Measurements from ENCODE around the gene CD99.

Gene CD99

DNA sequence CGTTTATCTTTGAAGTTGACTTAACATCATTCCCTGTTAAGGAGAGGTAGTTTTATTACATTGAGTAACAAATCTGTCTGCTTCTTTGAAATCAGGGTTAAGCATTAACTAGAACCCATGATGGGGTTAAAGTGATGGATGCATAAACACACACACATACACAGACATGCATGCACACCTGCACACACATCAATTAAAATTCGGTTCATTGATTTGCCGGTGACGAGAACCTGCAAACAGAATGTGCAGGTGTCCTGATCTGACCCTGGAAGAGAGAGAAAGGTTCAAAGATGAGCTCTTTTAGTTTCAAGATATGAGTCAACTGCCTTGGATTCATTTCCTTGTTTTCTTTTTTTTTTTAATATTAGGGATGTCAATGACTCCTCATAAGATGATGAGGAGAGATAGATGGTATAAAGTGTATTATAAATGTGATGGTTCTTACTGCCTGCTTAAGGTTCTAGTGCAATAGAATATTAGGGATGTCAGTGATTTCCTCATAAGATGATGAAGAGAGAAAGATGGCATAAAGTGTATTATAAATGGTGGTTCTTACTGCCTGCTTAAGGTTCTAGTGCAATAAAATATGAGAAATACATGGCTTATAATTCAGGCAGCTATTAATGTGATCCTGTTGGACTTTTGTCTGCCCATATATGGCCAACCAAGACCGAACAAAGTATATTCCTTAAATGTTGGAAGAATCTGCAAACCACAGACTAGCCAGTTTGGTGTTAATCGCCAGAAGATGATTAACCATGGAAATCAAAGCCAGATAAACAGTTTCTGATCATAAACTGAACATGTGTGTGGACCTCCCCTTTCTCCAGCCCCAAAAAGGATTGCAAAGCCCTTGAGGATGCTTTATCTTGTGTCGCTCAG, 14.1 kb upstream of the CD99 start:
- no peak for DNase-seq

DNA sequence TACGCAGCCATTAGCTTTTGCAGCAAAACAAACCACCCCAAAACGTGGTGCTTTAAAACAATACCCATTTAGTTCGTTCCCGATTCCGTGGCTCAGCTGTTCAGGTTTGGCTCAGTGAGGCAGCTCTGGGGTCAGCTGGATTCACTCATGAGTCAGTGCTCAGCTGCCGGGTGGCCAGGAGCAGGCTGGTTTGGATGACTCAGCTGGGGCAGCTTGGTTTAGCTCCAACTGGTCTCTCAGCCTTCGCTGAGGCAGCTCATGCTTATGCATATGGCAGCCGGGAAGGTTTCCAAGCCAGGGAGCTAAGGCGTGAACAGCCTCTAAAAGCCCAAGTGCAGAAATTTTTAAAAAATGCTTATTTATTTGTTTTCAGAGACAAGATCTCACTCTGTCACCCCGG, 13.3 kb upstream of the CD99 start:
- DNase-seq, result no peak

DNA sequence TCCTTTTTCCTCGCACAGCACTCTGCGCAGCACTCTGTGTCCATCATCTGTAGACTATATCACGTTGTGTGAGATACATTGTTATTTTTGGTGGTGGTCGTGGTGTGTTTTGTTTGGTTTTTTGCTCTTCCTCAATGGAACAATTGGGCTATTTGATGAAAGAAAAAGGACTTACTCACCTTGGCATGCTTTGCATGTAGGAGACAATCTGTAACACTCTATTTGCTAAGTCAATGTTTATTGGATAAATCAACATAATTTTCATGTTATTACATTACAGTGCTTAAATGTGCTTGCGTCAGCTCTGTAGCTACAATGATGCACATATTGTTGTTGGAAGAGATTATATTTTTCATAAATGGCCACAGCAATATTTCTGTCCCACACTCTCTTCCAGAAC, 12.5 kb upstream of the CD99 start:
- DNase-seq, result no peak

GRCh38 chrX:2679534-2680485, 11.3 kb upstream of the CD99 start:
- DNase-seq, result no peak

GRCh38 chrX:2680486-2681348, 10.4 kb upstream of the CD99 start:
- DNase-seq, result no peak

DNA sequence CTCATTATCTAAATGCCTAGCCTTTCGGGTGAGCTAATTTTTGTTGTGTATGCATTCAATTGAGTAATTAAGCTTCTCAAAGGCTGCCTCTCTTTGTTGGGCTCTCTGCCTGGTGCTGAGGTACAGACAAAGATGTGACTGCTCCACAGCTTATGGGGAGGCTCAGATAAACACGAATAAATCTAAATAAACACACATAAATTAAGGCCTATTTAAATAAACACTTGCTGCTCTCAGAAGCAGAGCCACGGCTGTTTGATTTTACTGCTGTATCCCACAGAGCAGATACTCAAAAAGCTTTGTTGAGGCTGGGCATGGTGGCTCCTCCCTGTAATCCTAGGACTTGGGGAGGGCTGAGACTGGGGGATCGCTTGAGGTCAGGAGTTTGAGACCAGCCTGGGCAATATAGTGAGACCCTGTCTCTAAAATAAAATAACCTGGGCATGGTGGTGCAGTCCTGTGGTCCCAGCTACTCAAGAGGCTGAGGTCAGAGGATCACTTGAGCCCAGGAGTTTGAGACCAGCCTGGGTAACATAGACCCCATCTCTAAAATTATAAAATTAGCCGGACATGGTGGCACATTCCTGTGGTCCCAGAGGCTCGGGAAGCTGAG, 8.4 kb upstream of the CD99 start:
- DNase-seq, result no peak

DNA sequence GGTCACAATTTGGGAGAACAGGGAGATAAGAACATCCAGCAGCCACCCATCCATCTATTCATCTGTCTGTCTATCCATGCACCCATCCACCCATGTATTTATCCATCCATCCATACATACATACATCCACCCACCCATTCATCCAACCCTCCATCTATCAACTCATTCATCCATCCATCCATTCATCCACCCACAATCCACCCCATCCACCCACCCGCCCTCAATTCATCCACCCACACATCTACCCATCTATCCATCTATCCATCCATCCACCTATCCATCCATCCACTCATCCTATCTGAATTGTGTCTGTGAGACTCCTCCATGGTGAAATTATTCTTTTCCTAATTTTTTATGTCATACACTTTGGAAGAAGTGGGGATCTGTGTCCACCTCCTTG, 6.8 kb upstream of the CD99 start:
- DNase-seq, result no peak

- DNase-seq, result no peak
Measured at GRCh38 chrX:2685886-2686285, 5.2 kb upstream of the CD99 start.

GRCh38 chrX:2689773-2690666, 1.1 kb upstream of the CD99 start:
- no peak for DNase-seq

DNA sequence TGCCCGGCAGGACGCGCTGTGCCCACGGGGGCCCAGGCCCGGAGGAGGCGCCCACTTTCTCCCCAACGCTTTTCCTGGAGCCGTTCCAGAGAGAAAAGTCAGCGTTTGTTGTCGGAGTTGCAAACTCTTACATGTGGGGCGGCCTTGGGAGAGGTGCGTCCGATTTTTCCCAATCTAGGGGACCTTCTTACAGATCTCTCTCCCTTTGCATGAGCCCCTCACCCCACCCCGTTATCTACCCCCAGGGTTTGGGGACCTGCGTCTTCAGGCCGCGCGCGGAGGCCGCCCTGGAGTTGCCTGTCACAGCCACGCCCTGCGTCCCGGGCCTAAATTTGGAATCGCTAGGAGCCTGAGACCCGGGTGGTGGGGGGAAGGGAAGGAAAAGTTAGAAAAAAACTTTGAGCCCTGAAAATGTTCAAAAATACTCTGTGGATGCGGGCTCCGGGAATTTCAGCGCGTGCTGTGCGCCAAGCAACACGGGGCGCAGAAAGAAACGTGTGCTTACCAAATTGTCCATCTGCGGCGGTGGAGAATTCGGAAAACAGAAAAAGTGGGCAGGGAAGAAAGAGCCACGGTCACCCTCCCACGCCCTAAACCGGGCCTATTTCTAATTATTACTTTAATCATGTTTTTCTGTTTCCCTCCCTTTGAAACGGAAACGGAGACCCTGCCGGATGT, 587 bp downstream of the CD99 start:
- DNase-seq, result no peak

GRCh38 chrX:2692221-2693112, 1.4 kb downstream of the CD99 start:
- DNase-seq, result peak; percentile 50

GRCh38 chrX:2693113-2694002, 2.3 kb downstream of the CD99 start:
- DNase-seq, result peak; percentile 51

DNA sequence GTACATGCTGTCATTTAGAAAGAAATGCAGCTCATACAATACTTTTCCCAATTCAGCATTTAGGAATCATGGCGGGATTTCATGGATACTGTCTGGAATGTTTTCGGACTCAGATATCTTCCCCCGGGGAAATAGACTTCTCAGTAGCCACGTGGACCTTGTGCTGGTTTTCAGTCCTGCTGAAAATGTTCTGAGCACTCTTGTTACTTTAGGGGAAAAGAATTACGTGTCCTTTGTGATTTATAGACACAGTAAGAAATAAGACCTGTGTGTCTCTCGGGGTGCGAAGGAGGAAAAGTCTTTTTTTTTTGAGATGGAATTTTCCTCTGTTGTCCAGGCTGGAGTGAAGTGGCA, 3.8 kb downstream of the CD99 start:
- no peak for DNase-seq

DNA sequence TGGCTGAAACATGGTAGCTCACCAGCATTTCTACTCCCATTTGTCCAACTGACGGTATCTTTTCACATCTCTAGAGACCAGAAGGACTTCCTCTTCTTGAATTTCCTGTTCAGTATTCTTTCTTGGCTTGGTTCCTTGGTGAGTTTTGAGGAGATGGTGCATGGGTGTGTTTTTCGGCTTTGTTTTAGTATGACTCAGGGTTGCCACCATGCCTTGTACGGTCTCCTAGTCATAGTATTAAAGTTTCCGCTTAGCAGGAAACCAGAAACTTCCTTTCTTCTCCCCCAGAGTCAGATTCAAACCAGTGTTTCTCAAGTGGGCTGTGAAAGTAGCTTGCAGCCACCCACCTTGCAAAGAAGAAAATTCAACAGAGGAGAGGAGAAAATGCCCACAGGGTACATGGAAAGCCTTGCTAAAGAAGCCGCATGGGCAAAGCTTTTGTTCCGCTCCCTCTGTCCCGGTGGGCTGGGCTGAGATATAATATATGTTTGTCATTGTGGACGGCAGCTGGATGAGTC, 5.7 kb downstream of the CD99 start:
- DNase-seq, result no peak

GRCh38 chrX:2697306-2697705, 6.2 kb downstream of the CD99 start:
- DNase-seq, result no peak

DNA sequence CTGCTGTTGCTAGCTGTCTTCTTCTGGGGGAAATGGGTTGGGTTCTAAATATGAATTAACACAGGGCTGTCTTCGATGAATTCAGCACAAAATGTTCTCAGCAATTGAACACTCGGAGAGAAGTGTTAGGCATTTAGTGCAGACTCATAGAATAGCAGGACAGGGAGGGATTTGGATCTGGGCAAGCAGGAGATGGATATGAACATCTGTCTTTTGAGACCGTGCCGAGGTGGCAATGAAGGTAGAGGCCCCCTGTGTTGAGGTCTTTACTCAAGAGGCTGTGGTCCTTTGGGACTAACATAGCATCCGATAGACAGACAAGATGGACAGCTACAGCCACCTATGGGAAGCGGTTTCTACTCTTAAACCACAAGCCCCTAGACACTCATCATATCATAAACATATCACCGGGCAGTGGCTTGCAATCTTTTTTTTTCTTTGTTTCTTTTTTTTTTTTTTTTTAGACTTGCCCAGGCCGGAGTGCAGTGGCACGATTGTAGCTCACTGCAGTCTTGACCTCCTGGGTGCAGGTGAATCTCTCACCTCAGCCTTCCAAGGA, 6.7 kb downstream of the CD99 start:
- DNase-seq, result no peak

DNA sequence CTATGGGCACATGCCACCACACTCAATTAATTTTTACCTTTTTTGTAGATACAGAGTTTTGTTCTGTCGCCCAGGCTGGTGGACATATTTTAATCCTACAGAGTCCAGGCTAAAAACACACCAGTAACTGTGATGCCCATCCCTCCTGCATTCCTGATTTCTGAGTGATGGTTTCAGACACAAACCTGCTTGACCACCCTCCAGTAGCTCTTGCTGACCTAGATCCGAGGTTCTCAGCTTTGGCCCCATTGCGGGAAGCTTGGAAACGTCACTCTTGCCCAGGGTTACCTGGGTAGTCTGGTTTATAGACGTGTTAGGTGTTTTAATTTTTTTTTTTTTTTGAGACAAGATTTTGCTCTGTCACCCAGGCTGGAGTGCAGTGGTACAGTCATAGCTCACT, 7.5 kb downstream of the CD99 start:
- no peak for DNase-seq

DNA sequence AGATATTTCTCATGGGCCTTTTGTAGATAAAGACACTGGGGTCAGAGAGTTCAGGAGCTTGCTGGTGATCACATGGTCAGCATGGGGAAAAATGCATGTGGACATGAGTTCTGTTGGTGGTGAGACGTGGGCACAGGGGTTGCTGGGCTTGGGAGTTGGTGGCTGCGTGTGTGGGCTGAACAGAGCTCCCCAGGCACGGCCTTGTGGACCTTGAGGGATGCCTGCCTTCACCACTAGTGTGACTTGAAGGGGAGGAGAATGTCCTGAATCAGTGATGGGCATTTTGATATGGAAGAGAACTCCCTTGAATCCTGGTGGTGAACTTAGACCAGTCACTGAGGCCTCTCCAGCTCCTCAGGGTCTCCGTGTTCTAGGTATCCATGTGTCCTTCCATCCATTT, 8.9 kb downstream of the CD99 start:
- no peak for DNase-seq

Data from activated CD8-positive, alpha-beta memory T cell treated with anti-CD3 and anti-CD28 coated beads, Interleukin-2, amount 50 U/mL, for 48 hours (primary cell).